Type B pancreatic cell (in vitro differentiated cells): ENCODE results near the gene CYTH4. TPM values are rescaled to one million over a fixed set of nuclear protein-coding genes. Genes with fewer than 3 reads are reported as not detected.

Experiments used
- DNase-seq: peaks from one replicate; pipeline ENCODE4 v3.0.0; 2021; ENCODE audit warnings: mixed read lengths; ENCODE audit not compliant: unreplicated experiment; ENCODE audit errors: extremely low spot score
- H3K27ac Mint-ChIP-seq: 2 replicates; pipeline ENCODE4 v1.8.0; 2021; ENCODE audit warnings: mild to moderate bottlenecking, mixed read lengths
- H3K27me3 Mint-ChIP-seq: 2 replicates; pipeline ENCODE4 v1.8.0; 2021; ENCODE audit warnings: mixed read lengths
- H3K36me3 Mint-ChIP-seq: 2 replicates; pipeline ENCODE4 v1.8.0; 2021; ENCODE audit warnings: mixed read lengths
- H3K4me1 Mint-ChIP-seq: one replicate; pipeline ENCODE4 v1.8.0; 2021; ENCODE audit warnings: mixed read lengths; ENCODE audit not compliant: unreplicated experiment
- H3K4me3 Mint-ChIP-seq: 2 replicates; pipeline ENCODE4 v1.8.0; 2021; ENCODE audit warnings: mild to moderate bottlenecking, mixed read lengths
- H3K9me3 Mint-ChIP-seq: 2 replicates; pipeline ENCODE4 v1.8.0; 2021; ENCODE audit warnings: mixed read lengths
- CTCF ChIP-seq: fragments of 200-600 bp; sonication (generic); conservative IDR thresholded peaks from 2 replicates; pipeline ENCODE4 v1.5.0; 2021; ENCODE audit warnings: antibody characterized with exemption, mild to moderate bottlenecking
- total RNA-seq: library from RNA; stranded (reverse); gene quantifications from 2 replicates; pipeline ENCODE4 v1.2.1, GENCODE V29; 2021; ENCODE audit warnings: low replicate concordance

Gene CYTH4
- total RNA-seq, 1 donor from 2014 or later, result not detected

- Mint-ChIP-seq H3K4me1 (peaks cover 9% of the 10 kb centered on the region), H3K27ac (peak overlapping the region; percentile 42), H3K27me3 (peaks cover 82% of the 10 kb centered on the region), H3K9me3 (no peaks in the 10 kb centered on the region), H3K36me3 (no peaks in the 10 kb centered on the region), H3K4me3 (no peak overlapping the region)
- DNase-seq, result no peak
- no peak for TF ChIP-seq CTCF
Measured at GRCh38 chr22:37329238-37330140, 47.2 kb downstream of the CYTH4 start.

- Mint-ChIP-seq H3K27me3 (peaks cover 86% of the 10 kb centered on the region), H3K4me1 (peaks cover 9% of the 10 kb centered on the region), H3K36me3 (no peaks in the 10 kb centered on the region), H3K9me3 (no peaks in the 10 kb centered on the region), H3K4me3 (no peak overlapping the region), H3K27ac (peak overlapping the region; percentile 42)
- DNase-seq, result no peak
- peak; percentile 42 for TF ChIP-seq CTCF
Measured at GRCh38 chr22:37330200-37331033, 48.1 kb downstream of the CYTH4 start.

GRCh38 chr22:37331034-37331428, 48.7 kb downstream of the CYTH4 start:
- Mint-ChIP-seq H3K27me3 (peaks cover 91% of the 10 kb centered on the region), H3K4me3 (no peak overlapping the region), H3K4me1 (peaks cover 9% of the 10 kb centered on the region)

GRCh38 chr22:37331856-37332536, 49.7 kb downstream of the CYTH4 start:
- DNase-seq, result no peak
- peaks cover 5% of the 10 kb centered on the region for H3K4me1 Mint-ChIP-seq
- no peak overlapping the region for H3K27ac Mint-ChIP-seq
- H3K27me3 Mint-ChIP-seq, result peaks cover 91% of the 10 kb centered on the region
- H3K36me3 Mint-ChIP-seq, result no peaks in the 10 kb centered on the region
- H3K9me3 Mint-ChIP-seq, result no peaks in the 10 kb centered on the region
- no peak overlapping the region for H3K4me3 Mint-ChIP-seq
- TF ChIP-seq CTCF, result no peak

More at GRCh38 chr22:37331034-37331428, 48.7 kb downstream of the CYTH4 start:
- no peak overlapping the region for H3K27ac Mint-ChIP-seq
- no peaks in the 10 kb centered on the region for H3K9me3 Mint-ChIP-seq
- no peak for DNase-seq
- TF ChIP-seq CTCF, result no peak
- no peaks in the 10 kb centered on the region for H3K36me3 Mint-ChIP-seq

GRCh38 chr22:37333724-37334460, 51.6 kb downstream of the CYTH4 start:
- H3K9me3 Mint-ChIP-seq, result no peaks in the 10 kb centered on the region
- no peak overlapping the region for H3K27ac Mint-ChIP-seq
- no peak for TF ChIP-seq CTCF
- H3K4me1 Mint-ChIP-seq, result peaks cover 5% of the 10 kb centered on the region
- H3K36me3 Mint-ChIP-seq, result no peaks in the 10 kb centered on the region
- no peak for DNase-seq
- H3K4me3 Mint-ChIP-seq, result no peak overlapping the region
- peaks cover 92% of the 10 kb centered on the region for H3K27me3 Mint-ChIP-seq
